PC-9 (cell line): ENCODE results near the gene ALDH9A1. TPM values are rescaled to one million over a fixed set of nuclear protein-coding genes. Genes with fewer than 3 reads are reported as not detected.

Experiments
- BruUV-seq: library from RNA; stranded (reverse); fragments of 400-500 nt; replicated peaks from 2 replicates; lab custom pipeline; 2021; lab: Mats Ljungman, UMichigan
- CTCF ChIA-PET: fragments of 300-600 bp; sonication (Branson Sonifier 250); formaldehyde crosslinking; loops from one replicate; lab custom pipeline; 2022; ENCODE audit warnings: antibody characterized with exemption; lab: Charles Lee
- POLR2A ChIA-PET: fragments of 300-600 bp; sonication (Branson Sonifier 250); formaldehyde crosslinking; loops from one replicate; lab custom pipeline; 2022; ENCODE audit warnings: antibody characterized with exemption; ENCODE audit not compliant: unreplicated experiment; lab: Charles Lee
- DNase-seq, 2 experiments: peaks; one replicate each; pipeline versions ENCODE4 v3.0.0 to v3.0.0-alpha.2; 2015 to 2022; ENCODE audit warnings: mixed read lengths in 1 of 2
- H2AFZ ChIP-seq: fragments of 200-600 bp; sonication (generic); 2 replicates; pipeline ENCODE4 v1.8.1; 2017; ENCODE audit warnings: antibody characterized with exemption
- H3F3A ChIP-seq: fragments of 200-600 bp; sonication (generic); 2 replicates; pipeline ENCODE4 v1.8.1; 2017; ENCODE audit warnings: antibody characterized with exemption, mild to moderate bottlenecking, low read depth; ENCODE audit not compliant: insufficient read depth
- H3K27ac ChIP-seq: fragments of 200-600 bp; sonication (generic); 2 replicates; pipeline ENCODE4 v1.6.1; 2016; ENCODE audit warnings: mixed run types
- H3K27me3 ChIP-seq: fragments of 200-600 bp; sonication (generic); 2 replicates; pipeline ENCODE4 v1.6.1; 2016; ENCODE audit warnings: low read depth, mixed run types; ENCODE audit not compliant: insufficient read depth
- H3K36me3 ChIP-seq: fragments of 200-600 bp; sonication (generic); 2 replicates; pipeline ENCODE4 v1.6.1; 2016; ENCODE audit warnings: low read depth, mixed run types
- H3K4me1 ChIP-seq: fragments of 200-600 bp; sonication (generic); replicated peaks from 2 replicates; pipeline ENCODE4 v1.6.1; 2016; ENCODE audit warnings: mixed run types; ENCODE audit not compliant: insufficient read depth
- H3K4me2 ChIP-seq: fragments of 200-600 bp; sonication (generic); 2 replicates; pipeline ENCODE4 v1.6.1; 2017; ENCODE audit warnings: mixed run types
- H3K4me3 ChIP-seq: fragments of 200-600 bp; sonication (generic); 2 replicates; pipeline ENCODE4 v1.6.1; 2016; ENCODE audit warnings: mixed run types
- H3K79me2 ChIP-seq: fragments of 200-600 bp; sonication (generic); 2 replicates; pipeline ENCODE4 v1.6.1; 2017; ENCODE audit warnings: low read depth, mixed run types
- H3K9me2 ChIP-seq: fragments of 200-600 bp; sonication (generic); 2 replicates; pipeline ENCODE4 v1.8.1; 2017; ENCODE audit warnings: mild to moderate bottlenecking; ENCODE audit not compliant: insufficient read depth
- H3K9me3 ChIP-seq: fragments of 200-600 bp; sonication (generic); 2 replicates; pipeline ENCODE4 v1.8.1; 2016; ENCODE audit warnings: low read depth; ENCODE audit not compliant: insufficient read depth
- H4K20me1 ChIP-seq: fragments of 200-600 bp; sonication (generic); 2 replicates; pipeline ENCODE4 v1.8.1; 2017; ENCODE audit not compliant: insufficient read depth
- EZH2 ChIP-seq: fragments of 200-600 bp; sonication (generic); IDR thresholded peaks from 2 replicates; pipeline ENCODE4 v1.8.0; 2017; ENCODE audit warnings: antibody characterized with exemption, low read depth
- intact Hi-C: fragments of 100-400 bp; cut with micrococcal nuclease; formaldehyde crosslinking; loops from one replicate; pipeline ENCODE4 v1.10.0; 2022; ENCODE audit not compliant: unreplicated experiment
- total RNA-seq: library from RNA; stranded (reverse); gene quantifications from 2 replicates; pipeline ENCODE4 v1.2.3, GENCODE V29; 2021
- TF ChIP-seq, protein P1 (sequence below): fragments of 200-600 bp; sonication (generic); conservative IDR thresholded peaks from 2 replicates; pipeline ENCODE4 v1.6.1; 2017; ENCODE audit warnings: mixed run types, antibody characterized with exemption, mild to moderate bottlenecking, moderate library complexity

The ALDH9A1 gene
- total RNA-seq, 1 experiment from 2014 or later: 42.5 TPM

DNA sequence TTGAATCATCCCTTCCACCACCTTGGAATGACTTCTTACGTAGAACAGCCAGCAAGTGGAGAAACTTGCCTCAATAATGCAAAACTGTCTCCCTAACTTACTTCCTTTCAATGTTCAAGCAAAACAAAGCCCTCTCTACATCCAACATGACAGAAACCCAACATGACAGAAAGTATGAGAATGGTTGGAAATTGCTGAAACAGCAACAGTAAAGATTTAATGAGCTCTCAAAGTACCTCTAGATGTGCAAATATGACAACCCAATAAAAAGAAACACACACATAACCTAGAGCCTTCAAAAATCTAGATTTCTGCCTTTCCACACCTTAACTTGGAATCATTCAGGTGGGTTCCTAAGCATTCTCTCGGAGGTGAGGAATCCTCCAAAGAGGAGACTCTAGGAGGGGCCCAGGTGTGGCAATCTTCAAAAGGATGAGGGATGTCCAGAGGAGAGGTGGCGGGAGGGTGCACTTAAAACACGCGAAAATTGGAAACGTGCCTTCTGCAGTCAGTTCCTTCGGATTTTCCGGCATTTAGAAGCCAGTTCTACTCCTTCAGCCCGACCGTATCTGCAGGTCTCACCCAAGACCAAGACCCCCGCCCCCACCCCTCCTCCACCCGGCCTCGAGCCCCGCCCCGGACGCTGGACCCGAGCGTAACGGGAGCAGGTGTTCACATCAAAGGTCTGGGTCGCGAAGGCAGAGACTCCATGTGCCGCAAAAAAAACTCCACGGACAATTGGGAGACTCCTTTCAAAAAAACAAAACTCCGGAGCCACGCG, 68.3 kb downstream of the ALDH9A1 start:
- TF ChIP-seq, protein P1, sequence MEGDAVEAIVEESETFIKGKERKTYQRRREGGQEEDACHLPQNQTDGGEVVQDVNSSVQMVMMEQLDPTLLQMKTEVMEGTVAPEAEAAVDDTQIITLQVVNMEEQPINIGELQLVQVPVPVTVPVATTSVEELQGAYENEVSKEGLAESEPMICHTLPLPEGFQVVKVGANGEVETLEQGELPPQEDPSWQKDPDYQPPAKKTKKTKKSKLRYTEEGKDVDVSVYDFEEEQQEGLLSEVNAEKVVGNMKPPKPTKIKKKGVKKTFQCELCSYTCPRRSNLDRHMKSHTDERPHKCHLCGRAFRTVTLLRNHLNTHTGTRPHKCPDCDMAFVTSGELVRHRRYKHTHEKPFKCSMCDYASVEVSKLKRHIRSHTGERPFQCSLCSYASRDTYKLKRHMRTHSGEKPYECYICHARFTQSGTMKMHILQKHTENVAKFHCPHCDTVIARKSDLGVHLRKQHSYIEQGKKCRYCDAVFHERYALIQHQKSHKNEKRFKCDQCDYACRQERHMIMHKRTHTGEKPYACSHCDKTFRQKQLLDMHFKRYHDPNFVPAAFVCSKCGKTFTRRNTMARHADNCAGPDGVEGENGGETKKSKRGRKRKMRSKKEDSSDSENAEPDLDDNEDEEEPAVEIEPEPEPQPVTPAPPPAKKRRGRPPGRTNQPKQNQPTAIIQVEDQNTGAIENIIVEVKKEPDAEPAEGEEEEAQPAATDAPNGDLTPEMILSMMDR: no peak
- TF ChIP-seq EZH2: no peak
- no peaks in the 10 kb centered on the region for H4K20me1 ChIP-seq
- peak overlapping the region; percentile 80 for H3K27ac ChIP-seq
- peaks cover 24% of the 10 kb centered on the region for H3K79me2 ChIP-seq
- H2AFZ ChIP-seq: peak overlapping the region; percentile 90
- intact Hi-C loops: loop anchor here (5.0 to 10.0 kb wide), 4 partner anchors 195 to 1592 kb away; partner anchors contain the start of genes POU2F1, TADA1 and UCK2
- ChIA-PET CTCF (no interaction called here), POLR2A (interaction anchor here (0.5 to 1.1 kb wide), 4 partner anchors 30 to 464 kb away, joined by 3 to 25 read pairs (median 6); no protein-coding TSS in a partner anchor)
- H3K9me3 ChIP-seq: no peaks in the 10 kb centered on the region
- H3K9me2 ChIP-seq: no peaks in the 10 kb centered on the region
- TSS peak; percentile 84 for BruUV-seq
- H3F3A ChIP-seq: peaks cover 29% of the 10 kb centered on the region
- no peaks in the 10 kb centered on the region for H3K36me3 ChIP-seq
- H3K4me1 ChIP-seq: peaks cover 30% of the 10 kb centered on the region
- peak overlapping the region; percentile 92 for H3K4me2 ChIP-seq
- DNase-seq: no peak
- H3K4me3 ChIP-seq: peak overlapping the region; percentile 75
- no peaks in the 10 kb centered on the region for H3K27me3 ChIP-seq

DNA sequence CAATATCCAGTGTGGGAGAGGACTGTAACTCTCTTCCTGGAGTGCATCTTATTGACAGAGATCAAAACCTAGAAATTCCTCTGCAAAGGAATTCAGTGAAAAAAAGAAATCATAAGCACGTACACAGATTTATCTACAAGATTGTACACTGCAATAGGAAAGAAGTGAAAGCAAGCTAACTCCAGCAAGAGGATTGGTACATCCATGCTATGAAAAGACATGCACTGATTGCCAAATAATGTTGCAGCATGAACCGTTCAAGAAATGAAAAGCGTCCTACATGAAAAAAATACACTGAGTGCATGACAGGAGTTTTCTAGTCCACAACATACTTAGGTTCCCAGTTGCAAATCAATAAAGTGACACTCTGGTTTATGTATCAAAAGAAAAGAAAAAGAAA, 69.2 kb downstream of the ALDH9A1 start:
- Histone ChIP-seq H2AFZ (no peak overlapping the region), H3K4me2 (no peak overlapping the region), H3K79me2 (peaks cover 18% of the 10 kb centered on the region), H3K9me3 (no peaks in the 10 kb centered on the region), H3K9me2 (no peaks in the 10 kb centered on the region), H3K4me1 (peaks cover 27% of the 10 kb centered on the region), H3K27ac (no peak overlapping the region), H3K27me3 (no peaks in the 10 kb centered on the region), H3K36me3 (no peaks in the 10 kb centered on the region), H3K4me3 (no peak overlapping the region), H4K20me1 (no peaks in the 10 kb centered on the region), H3F3A (peaks cover 29% of the 10 kb centered on the region)
- TF ChIP-seq, protein P1: no peak
- TF ChIP-seq EZH2: no peak
- intact Hi-C loops: no loop called here
- no peak for DNase-seq
- ChIA-PET POLR2A (no interaction called here), CTCF (no interaction called here)
- BruUV-seq: no TSS peak

DNA sequence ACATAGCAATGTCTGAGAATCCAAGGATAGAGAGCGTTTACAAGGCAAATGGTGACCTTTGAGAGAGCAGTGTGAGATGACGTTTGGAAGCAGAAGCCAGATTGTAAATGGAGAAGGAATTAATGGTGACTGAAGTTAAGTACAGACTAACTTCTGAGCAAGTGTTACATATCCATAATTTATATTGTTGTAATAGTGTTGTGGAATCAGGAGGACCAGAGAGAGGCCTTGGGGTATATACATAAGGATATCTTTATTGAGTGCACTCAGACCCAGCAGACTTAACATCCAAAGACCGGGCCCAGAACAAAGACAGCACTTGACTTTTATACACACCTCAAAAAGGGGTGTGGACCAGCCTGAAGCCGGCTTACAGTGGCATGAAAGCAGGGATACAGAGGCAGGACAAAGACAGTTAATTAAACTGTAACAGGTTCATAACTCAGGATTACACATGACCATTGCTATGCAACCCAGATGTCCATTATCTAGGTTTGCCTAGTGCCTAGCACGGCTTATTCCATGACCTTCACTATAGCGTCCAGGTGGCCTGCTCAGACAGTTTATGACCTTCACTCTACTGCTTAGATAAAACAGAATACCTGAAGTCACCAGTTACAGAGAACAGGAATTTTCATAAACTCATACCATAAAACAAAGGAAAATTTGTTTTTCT, 70.1 kb downstream of the ALDH9A1 start:
- POLR2A ChIA-PET: no interaction called here
- peaks cover 29% of the 10 kb centered on the region for H3F3A ChIP-seq

More for the DNA sequence above, 70.1 kb downstream of the ALDH9A1 start:
- CTCF ChIA-PET: no interaction called here
- no peak overlapping the region for H3K27ac ChIP-seq
- H3K4me3 ChIP-seq: no peak overlapping the region
- no peaks in the 10 kb centered on the region for H4K20me1 ChIP-seq
- H2AFZ ChIP-seq: no peak overlapping the region
- TF ChIP-seq EZH2: no peak
- TF ChIP-seq, protein P1: no peak
- BruUV-seq: no TSS peak
- H3K4me1 ChIP-seq: peaks cover 18% of the 10 kb centered on the region
- H3K79me2 ChIP-seq: peaks cover 10% of the 10 kb centered on the region
- intact Hi-C loops: no loop called here
- DNase-seq: no peak
- no peaks in the 10 kb centered on the region for H3K27me3 ChIP-seq
- H3K9me2 ChIP-seq: no peaks in the 10 kb centered on the region
- no peaks in the 10 kb centered on the region for H3K9me3 ChIP-seq
- H3K36me3 ChIP-seq: no peaks in the 10 kb centered on the region
- no peak overlapping the region for H3K4me2 ChIP-seq
